Peyer's patch (tissue), 4 donors: ENCODE results near the gene CNTN5.

Experiments
- POLR2A ChIP-seq, 2 donors: fragments of 450-650 bp; IDR thresholded peaks; one replicate each; pipeline ENCODE4 v1.5.1; 2017; ENCODE audit warnings: antibody characterized with exemption in 2 of 2, mild to moderate bottlenecking in 2 of 2, moderate library complexity in 2 of 2
- TF ChIP-seq, protein P1 (sequence below), 6 experiments: fragments of 450-650 bp in 4 of 6; fragments of 200-600 bp in 2 of 6; sonication (generic) in 1 of 6; IDR thresholded peaks; one replicate each; pipeline ENCODE4 v1.5.1; 2017 to 2019; ENCODE audit warnings: antibody characterized with exemption in 6 of 6, mild to moderate bottlenecking in 3 of 6, moderate library complexity in 1 of 6

DNA sequence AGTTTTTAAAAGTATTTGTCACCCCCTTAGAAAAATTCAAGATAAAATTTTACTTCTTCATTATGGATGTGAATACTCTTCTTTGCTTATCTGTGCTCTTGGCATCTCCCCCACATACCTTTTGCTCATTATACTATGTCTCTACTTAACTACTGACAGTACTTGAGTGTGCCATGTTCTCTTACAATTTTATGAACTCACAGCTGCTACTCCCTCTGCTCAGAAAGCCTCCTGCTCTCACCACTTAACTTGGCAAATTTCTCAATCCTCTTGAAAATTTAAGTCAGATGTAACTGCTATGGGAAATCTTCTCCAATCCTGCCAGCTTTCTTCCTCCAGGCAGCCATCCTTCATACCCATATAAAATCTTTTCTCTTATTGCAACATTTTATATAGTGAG, 163.4 kb downstream of the CNTN5 start:
- TF ChIP-seq, protein P1, sequence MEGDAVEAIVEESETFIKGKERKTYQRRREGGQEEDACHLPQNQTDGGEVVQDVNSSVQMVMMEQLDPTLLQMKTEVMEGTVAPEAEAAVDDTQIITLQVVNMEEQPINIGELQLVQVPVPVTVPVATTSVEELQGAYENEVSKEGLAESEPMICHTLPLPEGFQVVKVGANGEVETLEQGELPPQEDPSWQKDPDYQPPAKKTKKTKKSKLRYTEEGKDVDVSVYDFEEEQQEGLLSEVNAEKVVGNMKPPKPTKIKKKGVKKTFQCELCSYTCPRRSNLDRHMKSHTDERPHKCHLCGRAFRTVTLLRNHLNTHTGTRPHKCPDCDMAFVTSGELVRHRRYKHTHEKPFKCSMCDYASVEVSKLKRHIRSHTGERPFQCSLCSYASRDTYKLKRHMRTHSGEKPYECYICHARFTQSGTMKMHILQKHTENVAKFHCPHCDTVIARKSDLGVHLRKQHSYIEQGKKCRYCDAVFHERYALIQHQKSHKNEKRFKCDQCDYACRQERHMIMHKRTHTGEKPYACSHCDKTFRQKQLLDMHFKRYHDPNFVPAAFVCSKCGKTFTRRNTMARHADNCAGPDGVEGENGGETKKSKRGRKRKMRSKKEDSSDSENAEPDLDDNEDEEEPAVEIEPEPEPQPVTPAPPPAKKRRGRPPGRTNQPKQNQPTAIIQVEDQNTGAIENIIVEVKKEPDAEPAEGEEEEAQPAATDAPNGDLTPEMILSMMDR (IDR thresholded peaks at IDR 0.05), result no peak
- no peak for TF ChIP-seq POLR2A (IDR thresholded peaks at IDR 0.05)
